Measurements from ENCODE around the gene NCOA7.
A peak's percentile ranks its signal among the peaks of the same experiment; 100 is the strongest.
"Not testable (repeated sequence)": the region's sequence is repeated elsewhere in the genome, so short reads cannot be mapped to it uniquely, and the experiment has no call there.

NCOA7 gene

GRCh38 chr6:125924697-125925358 lies 134.1 kb downstream of the NCOA7 start:
- DNase-seq: no peak

GRCh38 chr6:125926711-125927110 lies 136.0 kb downstream of the NCOA7 start:
- DNase-seq: no peak

- DNase-seq: no peak
Observed at GRCh38 chr6:125927761-125928160, 137.0 kb downstream of the NCOA7 start.

GRCh38 chr6:125930765-125931418 lies 140.1 kb downstream of the NCOA7 start:
- DNase-seq: no peak

DNA sequence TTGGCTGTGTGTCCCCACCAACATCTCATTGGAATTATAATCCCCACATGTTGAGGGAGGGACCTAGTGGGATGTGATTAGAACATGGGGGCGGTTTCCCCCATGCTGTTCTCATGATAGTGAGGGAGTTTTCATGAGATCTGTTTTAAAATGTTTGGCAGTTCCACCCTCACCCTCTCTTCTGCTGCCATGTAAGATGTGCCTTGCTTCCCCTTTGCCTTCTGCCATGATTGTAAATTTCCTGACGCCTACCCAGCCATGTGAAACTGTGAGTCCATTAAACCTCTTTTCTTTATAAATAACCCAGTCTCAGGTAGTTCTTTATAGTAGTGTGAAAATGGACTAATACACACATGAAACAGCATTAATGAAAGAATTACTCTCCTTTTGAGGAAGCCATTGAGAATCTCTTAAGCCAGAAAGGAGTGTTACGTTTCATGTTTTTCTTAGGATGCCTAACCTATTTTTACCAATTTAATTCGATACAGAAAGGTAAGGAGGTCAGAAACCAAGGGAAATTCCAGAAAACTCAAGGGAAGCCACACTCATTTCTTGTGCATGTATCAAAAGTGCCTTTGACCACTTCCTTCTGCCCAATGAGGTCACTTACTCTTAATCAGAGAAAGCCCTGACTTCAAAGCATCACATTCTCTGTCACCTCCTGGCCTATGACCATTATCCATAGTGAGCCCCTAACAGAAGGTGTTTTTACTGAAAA lies 141.1 kb downstream of the NCOA7 start:
- DNase-seq: no peak

DNA sequence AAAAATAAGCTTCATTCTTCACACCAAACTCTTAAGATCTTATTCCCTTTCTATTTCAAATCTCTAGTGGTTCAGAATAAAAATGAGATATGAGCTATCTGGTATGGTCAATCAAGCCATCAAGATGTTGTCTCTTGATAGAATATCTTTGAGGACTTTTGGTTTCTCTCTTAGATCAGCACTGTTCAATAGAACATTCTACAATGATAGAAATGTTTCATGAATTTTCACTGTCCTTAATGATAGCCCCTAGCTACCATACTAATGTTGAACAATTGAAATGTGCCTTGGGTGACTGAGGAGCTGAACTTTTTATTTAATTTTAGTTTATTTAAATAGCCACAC lies 141.7 kb downstream of the NCOA7 start:
- DNase-seq: no peak

DNA sequence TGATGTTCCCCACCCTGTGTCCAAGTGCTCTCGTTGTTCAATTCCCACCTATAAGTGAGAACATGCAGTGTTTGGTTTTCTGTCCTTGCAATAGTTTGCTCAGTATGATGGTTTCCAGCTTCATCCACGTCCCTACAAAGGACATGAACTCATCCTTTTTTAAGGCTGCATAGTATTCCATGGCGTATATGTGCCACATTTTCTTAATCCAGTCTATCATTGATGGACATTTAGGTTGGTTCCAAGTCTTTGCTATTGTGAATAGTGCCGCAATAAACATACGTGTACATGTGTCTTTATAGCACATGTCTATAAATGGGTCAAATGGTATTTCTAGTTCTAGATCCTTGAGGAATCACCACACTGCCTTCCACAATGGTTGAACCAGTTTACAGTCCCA lies 144.8 kb downstream of the NCOA7 start:
- not testable (repeated sequence) for DNase-seq

DNA sequence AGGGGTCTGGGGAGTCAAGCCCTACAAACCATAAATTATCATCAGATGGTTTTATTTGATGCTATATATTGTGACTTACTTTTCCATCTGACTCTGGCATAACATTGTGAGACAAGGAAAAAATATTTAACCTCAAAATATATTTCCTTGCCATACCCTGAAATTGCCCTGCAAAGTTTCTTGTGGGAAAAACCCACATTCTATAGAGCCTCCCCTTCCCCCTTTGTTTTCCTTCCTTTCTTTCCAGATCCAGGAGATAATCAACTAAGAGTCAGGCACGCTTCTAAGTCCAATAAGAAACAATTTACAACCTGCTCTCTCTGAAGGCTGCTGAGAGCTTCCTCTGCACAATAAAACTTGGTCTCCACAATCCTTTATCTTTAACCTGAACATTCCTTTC lies 148.3 kb downstream of the NCOA7 start:
- no peak for DNase-seq

DNA sequence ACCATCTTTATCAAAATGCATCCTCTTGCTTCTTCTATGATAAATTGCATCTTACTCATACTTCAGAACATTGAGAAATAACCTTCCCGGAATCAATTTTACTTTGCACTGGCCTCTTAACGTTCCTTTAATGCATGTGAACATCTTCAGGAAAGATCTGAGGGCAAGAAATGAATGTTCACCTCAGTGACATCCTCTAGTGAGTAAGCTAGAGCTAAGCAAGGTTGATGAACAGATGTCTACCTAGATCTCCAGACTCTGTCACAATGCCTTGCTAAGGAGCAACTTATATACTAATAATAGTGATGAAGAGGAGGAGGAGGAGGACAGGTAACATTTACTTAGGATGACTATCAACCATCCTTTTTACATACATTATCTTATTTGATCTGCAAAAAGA lies 149.0 kb downstream of the NCOA7 start:
- no peak for DNase-seq

DNA sequence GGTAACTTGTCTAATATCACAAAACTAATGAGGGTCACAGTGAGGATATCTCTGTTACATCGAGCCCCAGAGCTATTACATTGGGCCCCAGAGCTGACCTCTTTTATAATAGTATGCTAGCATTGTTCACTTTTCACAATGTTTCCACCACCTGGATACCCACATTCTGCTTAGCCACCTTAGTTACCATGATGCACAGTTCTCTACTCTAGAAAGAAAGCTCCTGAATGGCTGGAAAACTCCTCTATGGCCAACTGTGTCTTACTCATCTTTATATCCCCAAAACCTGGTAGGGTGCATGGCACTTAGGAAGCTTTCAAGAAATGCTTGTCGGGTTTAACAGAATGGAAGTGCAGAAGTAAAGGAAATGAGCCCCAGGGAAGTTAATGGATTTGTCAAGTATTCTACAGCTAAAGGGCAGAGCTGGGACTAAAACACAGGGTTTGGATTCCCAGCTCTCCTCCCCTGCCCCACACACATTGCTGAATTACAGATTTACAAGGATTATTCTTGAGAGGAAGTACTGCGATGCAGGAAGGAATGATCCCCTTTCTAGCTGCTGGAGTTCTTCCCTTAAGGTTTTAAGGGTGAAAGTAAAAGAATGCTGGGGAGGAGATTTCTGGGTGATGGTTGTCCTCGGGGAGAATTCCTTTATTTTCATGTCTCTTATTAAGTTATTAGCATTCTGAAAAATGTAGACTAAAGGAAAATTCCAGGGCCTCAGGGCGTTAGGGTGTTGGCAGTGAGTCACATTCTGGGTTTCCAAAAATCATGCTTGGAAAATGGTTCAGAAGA lies 149.7 kb downstream of the NCOA7 start:
- DNase-seq: no peak

DNA sequence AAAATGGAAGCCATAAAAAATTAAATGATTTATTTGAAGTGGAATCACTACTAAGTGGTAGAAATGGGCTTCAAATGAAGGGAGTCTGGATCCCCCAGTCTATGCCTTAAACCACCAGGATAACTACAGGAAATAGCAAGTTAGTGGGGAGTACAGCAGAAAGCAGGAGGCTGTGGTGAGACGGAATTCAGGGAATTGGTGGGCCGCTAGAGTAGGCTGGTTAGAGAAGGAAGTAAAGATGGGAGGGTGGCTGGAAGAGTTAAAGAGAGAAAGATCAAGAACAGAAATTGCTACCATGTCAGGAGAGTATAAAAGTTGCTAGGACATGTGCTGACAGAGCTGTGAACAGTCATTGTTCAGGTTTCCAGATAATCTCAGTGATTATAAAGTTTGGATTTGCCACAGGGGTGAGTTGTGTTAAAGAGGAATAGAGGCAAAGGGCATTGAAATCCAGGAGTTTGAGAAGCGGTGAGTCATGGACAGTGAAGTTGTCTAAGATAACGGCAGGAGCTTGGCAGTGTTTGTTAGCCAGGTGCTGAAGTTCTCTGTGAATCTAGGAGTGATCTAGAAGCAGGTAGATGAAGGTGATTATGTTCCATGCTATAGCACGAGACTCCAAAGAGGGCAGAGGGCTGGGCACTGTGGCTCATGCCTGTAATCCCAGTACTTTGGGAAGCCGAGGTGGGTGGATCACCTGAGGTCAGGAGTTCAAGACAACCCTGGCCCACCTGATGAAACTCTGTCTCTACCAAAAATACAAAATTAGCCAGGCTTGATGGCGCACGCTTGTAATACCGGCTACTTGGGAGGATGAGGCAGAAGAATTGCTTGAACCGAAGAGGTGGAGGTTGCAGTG lies 152.1 kb downstream of the NCOA7 start:
- no peak for DNase-seq

DNA sequence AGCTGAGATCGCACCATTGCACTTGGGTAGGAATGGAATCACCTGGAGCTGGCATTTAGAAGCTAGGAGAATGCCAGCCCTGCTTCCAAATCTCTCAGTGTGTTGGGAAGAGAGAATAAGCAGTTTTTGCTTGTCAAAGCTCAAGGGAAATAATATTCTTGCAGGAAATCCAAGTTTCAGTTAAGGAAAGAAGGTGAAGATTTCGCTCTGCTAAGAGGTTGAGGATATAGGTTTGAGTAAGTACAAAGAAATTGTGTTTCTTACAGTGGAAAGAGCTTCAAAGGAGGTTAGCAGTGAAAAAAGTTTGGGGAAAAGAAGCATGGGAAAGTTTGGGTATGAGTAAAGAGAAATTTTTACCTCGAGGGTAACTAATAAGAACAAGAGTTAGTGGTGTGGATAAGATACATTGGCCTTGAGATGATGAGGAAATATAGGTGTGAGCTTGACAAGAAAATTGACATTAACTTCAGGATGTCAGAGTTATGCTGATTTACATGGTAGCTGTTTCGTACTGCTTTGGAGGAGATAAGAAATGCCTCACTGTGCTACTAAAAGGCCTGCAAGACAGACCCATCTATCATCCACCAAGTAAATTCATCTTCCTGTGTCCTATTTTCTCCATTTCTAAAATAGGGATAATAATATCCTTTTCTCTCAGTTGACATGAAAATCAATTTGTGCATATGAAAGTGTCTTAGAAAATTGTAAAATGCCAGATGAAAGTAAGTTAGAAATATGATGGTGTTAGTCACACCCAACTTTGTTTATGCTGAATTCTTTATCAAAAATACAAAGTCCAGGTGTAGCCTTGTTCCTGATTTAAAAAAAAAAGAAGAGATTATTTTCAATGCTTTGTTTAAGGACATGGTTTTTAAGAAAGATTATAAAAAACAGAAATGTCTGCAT lies 153.0 kb downstream of the NCOA7 start:
- no peak for DNase-seq

DNA sequence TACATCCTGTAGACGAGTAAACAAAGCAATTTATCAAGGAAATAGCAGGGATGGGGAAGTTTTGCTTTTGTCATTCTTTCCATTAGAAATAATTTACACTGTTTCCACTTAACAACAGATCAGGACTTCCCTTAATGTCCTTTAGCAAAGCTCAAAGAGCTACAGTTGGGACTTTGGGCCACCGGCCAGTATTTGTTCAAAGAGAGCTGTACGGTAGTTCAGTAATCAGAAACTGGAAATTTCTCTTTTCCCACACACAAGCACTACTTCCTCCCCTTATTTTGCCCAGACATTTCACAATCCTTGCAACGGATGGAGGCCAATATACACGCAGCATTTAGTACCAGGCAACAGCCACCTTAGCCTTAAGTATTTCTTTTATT lies 153.7 kb downstream of the NCOA7 start:
- no peak for DNase-seq

- DNase-seq: no peak
Observed at GRCh38 chr6:125944896-125945295, 154.1 kb downstream of the NCOA7 start.

DNA sequence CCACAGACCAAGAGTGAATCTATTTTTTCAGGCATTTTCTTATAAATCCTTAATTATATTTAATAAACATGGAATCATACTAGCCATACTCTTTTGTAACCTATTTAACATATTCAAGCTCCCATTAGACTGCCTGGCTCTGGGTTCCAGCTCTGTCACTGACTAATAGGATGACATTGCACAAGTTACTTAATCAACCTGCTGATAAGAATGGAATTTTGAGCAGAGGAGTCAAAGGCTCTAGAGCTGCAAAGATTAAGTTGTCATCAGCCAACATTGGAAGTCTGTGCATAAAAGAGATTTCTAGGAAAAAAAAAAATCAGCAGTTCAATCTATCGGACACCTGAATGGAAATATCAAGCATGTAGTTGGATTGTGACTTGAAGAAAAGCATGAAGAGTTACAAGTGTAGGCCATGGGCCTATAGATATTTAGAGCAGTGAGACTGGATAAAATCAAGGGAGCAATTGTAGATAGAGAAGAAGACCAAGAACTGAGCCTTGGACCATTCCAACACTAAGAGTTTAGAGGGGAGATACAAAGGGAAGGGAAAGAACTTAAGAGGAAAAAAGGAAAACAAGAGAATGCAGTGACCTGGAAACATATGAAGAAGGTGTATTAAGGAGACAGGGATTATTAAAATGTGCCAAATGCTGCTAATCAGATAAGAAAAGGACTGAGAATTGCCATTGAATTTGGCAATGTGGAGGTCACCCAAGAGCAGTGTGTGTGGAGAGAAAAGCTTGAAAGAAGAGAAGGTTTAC lies 154.8 kb downstream of the NCOA7 start:
- no peak for DNase-seq

DNA sequence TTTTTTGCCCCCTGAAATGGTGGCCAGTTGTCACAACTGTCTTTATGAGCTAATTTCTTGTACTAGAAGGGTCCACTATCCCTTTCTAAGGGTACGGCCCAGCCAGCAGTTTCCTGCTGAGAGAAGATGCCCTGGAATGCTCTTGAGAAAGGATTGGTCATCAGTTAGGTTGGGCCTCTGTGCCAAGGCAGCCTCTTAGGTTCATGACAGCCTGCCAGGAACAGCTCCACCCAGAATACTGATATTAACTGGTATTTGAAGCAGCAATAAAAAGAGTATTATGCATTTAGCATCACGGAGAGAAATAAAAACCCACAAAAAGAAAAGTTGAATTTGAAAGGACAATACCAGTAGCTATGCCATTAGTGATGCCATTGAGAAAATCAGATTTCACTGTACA lies 156.9 kb downstream of the NCOA7 start:
- no peak for DNase-seq

DNA sequence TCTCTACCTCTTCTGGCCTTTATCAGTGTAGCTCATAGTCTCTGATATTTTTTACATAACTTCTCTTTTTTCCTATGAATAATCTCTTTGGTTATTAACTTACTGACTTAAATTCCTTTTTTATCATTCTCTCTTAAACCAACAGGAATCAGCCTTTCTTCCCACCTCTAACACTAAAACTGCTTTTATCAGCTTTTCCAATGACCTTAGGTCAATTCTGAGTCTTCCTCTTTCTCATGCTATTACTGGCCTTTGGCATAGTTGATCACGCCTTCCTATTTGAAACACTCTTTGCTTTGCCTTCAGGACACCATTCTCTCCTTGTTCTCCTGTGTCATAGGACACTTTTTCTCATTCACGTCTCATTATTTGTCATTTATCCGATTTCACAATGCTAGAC lies 157.7 kb downstream of the NCOA7 start:
- no peak for DNase-seq

- DNase-seq: no peak
Observed at GRCh38 chr6:125949069-125949468, 158.3 kb downstream of the NCOA7 start.

DNA sequence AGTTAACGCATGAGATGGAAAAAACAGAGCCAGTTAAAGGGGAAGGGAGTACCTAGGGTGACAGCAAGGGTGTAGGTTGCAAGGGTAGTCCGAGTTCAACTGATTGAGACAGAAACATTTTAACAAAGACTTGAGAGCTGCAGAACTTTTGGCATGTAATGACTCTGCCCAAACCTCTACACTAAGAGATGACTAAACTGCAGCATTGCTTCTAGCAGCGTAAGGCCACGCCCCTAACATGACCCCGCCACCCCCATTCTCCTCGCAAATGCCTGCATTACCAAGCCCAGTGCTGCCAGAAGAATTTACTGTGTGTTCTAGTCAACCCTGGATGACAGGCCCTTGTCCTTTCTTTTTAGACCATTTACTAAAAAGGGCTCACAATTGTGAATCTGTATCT lies 159.5 kb downstream of the NCOA7 start:
- peak; percentile 38 for DNase-seq

DNA sequence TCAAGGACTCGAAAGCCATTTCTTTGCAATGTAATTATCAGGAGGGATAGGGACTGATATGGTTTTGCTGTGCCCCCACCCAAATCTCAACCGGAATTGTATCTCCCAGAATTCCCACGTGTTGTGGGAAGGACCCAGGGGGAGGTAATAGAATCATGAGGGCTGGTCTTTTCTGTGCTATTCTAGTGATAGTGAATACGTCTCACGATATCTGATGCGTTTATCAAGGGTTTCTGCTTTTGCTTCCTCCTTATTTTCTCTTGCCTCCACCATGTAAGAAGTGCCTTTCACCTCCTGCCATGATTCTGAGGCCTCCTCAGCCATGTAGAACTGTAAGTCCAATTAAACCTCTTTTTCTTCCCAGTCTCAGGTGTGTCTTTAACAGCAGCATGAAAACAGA lies 160.0 kb downstream of the NCOA7 start:
- DNase-seq: not testable (repeated sequence)

DNA sequence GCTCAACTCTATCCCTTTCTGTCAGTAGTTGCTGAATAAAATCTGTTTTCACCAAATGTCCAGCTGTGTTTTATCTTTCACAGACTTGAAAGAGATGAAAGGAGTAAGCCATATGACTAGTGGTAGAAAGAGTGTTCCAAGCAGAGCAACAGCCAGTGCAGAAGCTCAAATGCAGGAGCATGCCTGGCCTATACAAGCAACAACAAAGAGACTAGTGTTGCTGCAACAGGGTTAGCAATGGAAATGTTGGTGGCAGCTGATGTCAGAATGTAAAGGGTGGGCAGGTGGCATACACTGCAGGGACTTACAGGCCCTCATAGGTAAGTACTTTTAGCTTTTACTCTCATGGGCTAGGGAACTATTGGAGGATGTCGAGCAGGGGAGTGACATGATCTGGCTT lies 160.6 kb downstream of the NCOA7 start:
- DNase-seq: no peak
